Astrocyte of the spinal cord (primary cell): ENCODE measurements around the gene SORL1-AS1.

Experiments used
- DNase-seq: peaks from one replicate; pipeline ENCODE4 v3.0.0; 2011; ENCODE audit warnings: low read depth, low spot score
- H3K4me3 ChIP-seq: 2 replicates; pipeline ENCODE4 v1.5.1; 2011; ENCODE audit warnings: low read depth, mild to moderate bottlenecking, low read length, moderate library complexity
- CTCF ChIP-seq: IDR thresholded peaks from 2 replicates; pipeline ENCODE4 v1.5.1; 2012; ENCODE audit warnings: low read depth, mild to moderate bottlenecking, low read length, inconsistent platforms
- in situ Hi-C: cut with HindIII; loops from 2 replicates; pipeline ENCODE4 v1.10.0; 2017; ENCODE audit warnings: low sequenced_read_pairs

Gene SORL1-AS1

GRCh38 chr11:121431820-121432526 is 20.8 kb downstream of the SORL1-AS1 start:
- no peak for DNase-seq
- no peak for TF ChIP-seq CTCF
- no peak overlapping the region for H3K4me3 ChIP-seq
- in situ Hi-C loops: no loop called here

GRCh38 chr11:121429556-121429955 is 23.2 kb downstream of the SORL1-AS1 start:
- no peak for DNase-seq
- no peak for TF ChIP-seq CTCF
- in situ Hi-C loops: no loop called here
- H3K4me3 ChIP-seq: no peak overlapping the region

- H3K4me3 ChIP-seq: no peak overlapping the region
- no peak for TF ChIP-seq CTCF
- in situ Hi-C loops: no loop called here
- DNase-seq: no peak
Observed at GRCh38 chr11:121427400-121427744, 25.4 kb downstream of the SORL1-AS1 start.

- no peak overlapping the region for H3K4me3 ChIP-seq
- no peak for DNase-seq
- no peak for TF ChIP-seq CTCF
- in situ Hi-C loops: no loop called here
Observed at GRCh38 chr11:121426476-121427399, 26.0 kb downstream of the SORL1-AS1 start.

- in situ Hi-C loops: no loop called here
- no peak for TF ChIP-seq CTCF
- no peak for DNase-seq
- no peak overlapping the region for H3K4me3 ChIP-seq
Observed at GRCh38 chr11:121425828-121426227, 26.9 kb downstream of the SORL1-AS1 start.

GRCh38 chr11:121422675-121423074 is 30.1 kb downstream of the SORL1-AS1 start:
- no peak for DNase-seq
- no peak for TF ChIP-seq CTCF
- in situ Hi-C loops: no loop called here
- H3K4me3 ChIP-seq: no peak overlapping the region
